CD4-positive, alpha-beta T cell treated with Interferon gamma for 1 hour (primary cell): ENCODE data around the gene DHX58.

Source experiments
- DNase-seq: peaks from one replicate; pipeline ENCODE4 v3.0.0-alpha.2; 2020

Gene DHX58

GRCh38 chr17:42109086-42109485 lies 3.4 kb downstream of the DHX58 start:
- DNase-seq, result no peak

- DNase-seq, result peak; percentile 90
Measured at GRCh38 chr17:42107597-42108576, 4.6 kb downstream of the DHX58 start.

- DNase-seq, result no peak
Measured at GRCh38 chr17:42107124-42107523, 5.4 kb downstream of the DHX58 start.

GRCh38 chr17:42106009-42106408 lies 6.5 kb downstream of the DHX58 start:
- DNase-seq, result no peak

- DNase-seq, result no peak
Measured at GRCh38 chr17:42104264-42104663, 8.2 kb downstream of the DHX58 start.

GRCh38 chr17:42103221-42103954 lies 9.1 kb downstream of the DHX58 start:
- DNase-seq, result no peak

GRCh38 chr17:42101513-42102292 lies 10.8 kb downstream of the DHX58 start:
- peak; percentile 54 for DNase-seq

GRCh38 chr17:42098730-42099399 lies 13.6 kb downstream of the DHX58 start:
- no peak for DNase-seq

- peak; percentile 18 for DNase-seq
Measured at GRCh38 chr17:42097691-42098631, 14.6 kb downstream of the DHX58 start, which contains the start of gene ZNF385C. ZNF385C (minus strand) TSS chr17:42098473; CDS start chr17:42063056, 35,417 bp downstream.

- DNase-seq, result no peak
Measured at GRCh38 chr17:42096360-42097111, 16.0 kb downstream of the DHX58 start.

- no peak for DNase-seq
Measured at GRCh38 chr17:42094375-42095069, 18.0 kb downstream of the DHX58 start.

- no peak for DNase-seq
Measured at GRCh38 chr17:42092939-42093338, 19.6 kb downstream of the DHX58 start.

GRCh38 chr17:42090964-42091790 lies 21.3 kb downstream of the DHX58 start:
- DNase-seq, result no peak

- DNase-seq, result no peak
Measured at GRCh38 chr17:42088736-42089135, 23.8 kb downstream of the DHX58 start.

- no peak for DNase-seq
Measured at GRCh38 chr17:42087736-42088705, 24.5 kb downstream of the DHX58 start.

GRCh38 chr17:42087042-42087701 lies 25.3 kb downstream of the DHX58 start:
- DNase-seq, result no peak
